GM18907 (cell line): Measurements from ENCODE around the gene TINAGL1.

Experiments used
- ATAC-seq: cut with Tn5 transposase; IDR thresholded peaks from one replicate; pipeline ENCODE4 v1.9.1; 2021; ENCODE audit warnings: mild to moderate bottlenecking, moderate library complexity; ENCODE audit not compliant: unreplicated experiment

The TINAGL1 gene, protein sequence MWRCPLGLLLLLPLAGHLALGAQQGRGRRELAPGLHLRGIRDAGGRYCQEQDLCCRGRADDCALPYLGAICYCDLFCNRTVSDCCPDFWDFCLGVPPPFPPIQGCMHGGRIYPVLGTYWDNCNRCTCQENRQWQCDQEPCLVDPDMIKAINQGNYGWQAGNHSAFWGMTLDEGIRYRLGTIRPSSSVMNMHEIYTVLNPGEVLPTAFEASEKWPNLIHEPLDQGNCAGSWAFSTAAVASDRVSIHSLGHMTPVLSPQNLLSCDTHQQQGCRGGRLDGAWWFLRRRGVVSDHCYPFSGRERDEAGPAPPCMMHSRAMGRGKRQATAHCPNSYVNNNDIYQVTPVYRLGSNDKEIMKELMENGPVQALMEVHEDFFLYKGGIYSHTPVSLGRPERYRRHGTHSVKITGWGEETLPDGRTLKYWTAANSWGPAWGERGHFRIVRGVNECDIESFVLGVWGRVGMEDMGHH

DNA sequence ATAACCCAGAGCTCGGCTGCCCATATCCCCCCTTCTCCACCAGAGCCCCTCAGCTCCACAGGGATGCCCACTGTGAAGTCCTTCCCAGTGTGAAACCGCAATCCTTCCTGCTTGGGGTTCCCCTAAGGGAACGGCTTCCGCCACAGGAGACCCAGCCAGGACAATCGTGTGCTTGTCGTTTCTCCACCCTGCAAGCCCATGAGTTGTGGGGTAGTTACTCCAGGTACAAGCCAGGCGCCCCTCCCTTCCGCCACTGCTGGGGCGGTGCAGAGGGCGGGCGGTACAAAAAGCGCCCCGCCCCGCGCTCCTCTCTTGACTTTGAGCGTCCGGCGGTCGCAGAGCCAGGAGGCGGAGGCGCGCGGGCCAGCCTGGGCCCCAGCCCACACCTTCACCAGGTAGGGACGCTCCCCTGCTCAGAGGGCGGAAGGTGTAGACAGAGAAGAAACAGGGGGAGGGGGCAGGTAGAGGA is at the start of gene TINAGL1:
Gene TINAGL1, plus strand, starts transcription at position 315 of the 469 bp plus-strand sequence. CDS start 634 bp downstream, outside the sequence.
- no peak for ATAC-seq

DNA sequence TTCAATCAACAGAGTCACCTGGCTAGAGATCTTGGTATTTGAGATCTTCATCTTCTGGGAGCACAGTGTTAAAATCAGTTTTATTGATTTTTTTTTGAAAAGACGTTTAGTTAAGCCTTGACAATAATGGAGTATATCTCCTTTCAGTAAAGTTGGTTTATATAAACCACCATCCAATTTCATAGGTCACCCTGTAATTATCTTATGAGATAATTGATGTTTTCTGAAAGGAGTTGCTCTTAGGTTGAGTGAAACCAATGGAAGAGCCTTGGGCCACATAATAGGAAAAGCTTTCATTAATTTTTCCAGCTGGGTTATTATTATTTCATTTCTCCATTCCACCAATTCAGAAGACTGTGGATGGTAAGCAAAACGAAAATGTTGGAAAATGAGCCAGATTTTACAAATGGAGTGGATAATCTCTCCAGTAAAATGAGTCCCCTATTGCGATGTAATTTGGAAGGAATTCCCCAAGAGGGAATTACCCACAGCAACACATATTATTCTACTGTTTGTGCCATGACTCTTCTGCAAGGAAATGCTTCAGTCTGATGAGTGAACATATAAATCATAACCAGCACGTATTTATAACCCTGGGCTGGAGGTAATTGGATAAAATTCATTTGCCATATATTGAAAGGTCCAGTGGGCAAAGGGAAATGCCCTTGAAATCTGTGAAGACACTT is 46.2 kb upstream of the TINAGL1 start:
- ATAC-seq = no peak

GRCh38 chr1:31531177-31531999 is 44.9 kb upstream of the TINAGL1 start:
- ATAC-seq = no peak

DNA sequence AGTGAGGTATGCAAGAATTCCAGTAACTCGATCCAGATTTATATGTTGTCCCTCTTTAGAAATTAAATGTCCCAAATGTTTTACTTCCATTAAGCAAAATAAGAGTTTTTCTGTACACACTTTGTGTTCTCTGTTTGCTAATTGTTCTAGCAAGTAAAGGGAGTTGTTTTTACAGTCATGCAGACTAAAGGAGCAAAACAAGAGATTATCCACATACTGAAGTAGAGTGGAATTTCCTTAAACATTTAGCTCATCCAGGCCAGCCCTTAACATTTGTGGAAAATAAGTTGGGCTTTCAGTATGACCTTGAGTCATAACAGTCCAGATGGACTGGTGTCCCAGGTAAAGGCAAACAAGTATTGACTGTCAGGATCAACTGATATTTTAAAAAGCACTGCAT is 44.1 kb upstream of the TINAGL1 start:
- no peak for ATAC-seq

DNA sequence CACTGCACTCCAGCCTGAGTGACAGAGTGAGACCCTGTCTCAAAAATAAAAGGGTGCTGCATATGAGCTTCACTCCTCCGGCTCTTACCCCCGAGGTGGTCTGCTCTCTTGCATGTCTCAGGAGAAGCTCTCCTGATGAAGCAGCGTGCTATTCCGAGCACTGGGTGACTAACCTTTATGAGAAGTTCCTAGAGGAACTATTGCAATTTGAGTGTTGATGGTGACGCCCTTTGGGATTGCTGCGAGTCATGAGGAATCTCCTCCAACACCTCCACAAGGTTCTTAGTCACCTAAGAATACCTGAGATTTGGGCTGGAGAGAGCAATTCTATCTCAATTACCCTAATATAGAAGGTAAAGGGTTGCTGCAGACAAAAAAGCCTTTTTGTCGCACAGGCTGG is 40.8 kb upstream of the TINAGL1 start:
- ATAC-seq = no peak

DNA sequence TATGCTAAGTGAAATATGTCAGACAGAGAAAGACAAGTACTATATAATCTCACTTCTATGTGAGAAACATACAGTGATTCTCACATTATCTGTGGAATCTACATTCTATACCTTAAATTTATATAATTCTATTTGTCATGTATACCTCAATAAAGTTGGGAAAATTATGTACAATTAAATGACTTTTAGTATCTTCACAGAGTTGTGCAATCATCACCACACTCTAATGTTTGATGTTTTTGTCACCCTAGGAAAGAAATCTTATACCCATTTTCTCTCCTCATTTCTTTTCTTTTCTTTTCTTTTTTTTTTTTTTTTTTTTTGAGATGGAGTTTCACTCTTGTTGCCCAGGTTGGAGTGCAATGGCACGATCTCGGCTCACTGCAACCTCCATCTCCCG is 37.0 kb upstream of the TINAGL1 start:
- no peak for ATAC-seq

DNA sequence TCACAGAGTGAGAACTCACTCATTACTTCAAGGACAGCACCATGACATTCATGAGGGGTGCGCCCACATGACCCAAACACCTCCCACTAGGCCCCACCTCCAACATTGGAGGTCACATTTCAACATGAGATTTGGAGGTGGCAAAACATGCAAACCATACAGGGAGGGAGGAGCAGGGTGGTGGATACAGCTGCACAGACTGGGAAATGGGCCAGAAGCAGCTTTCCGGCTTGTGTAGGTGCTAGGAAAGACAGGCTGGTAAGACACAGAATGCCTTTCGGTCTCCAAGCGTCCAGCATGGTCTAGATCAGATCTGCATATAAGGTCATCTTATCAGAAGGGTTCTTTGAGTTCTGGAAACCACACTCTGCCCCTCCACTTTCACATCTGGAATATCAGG is 35.1 kb upstream of the TINAGL1 start:
- ATAC-seq = no peak

- no peak for ATAC-seq
Measured at GRCh38 chr1:31545927-31546540, 30.3 kb upstream of the TINAGL1 start.

DNA sequence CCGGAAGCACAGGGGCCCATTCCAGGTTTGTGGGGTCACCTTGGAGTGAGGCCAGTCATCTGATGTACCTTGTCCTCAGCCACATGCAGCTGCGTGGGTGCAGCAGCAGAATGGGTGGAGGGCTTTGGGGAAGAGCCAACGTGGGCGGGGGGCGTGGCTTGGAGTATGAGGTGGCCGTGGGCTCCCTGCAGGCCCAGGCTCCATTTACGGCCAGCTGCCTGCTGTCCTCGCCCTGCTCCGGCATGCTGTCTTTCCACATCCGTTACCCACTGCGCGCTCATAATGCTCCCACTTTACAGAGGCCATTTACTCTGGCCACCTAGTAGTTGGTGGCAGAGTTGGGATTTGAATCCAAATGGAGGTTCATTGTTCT is 27.8 kb upstream of the TINAGL1 start:
- no peak for ATAC-seq

DNA sequence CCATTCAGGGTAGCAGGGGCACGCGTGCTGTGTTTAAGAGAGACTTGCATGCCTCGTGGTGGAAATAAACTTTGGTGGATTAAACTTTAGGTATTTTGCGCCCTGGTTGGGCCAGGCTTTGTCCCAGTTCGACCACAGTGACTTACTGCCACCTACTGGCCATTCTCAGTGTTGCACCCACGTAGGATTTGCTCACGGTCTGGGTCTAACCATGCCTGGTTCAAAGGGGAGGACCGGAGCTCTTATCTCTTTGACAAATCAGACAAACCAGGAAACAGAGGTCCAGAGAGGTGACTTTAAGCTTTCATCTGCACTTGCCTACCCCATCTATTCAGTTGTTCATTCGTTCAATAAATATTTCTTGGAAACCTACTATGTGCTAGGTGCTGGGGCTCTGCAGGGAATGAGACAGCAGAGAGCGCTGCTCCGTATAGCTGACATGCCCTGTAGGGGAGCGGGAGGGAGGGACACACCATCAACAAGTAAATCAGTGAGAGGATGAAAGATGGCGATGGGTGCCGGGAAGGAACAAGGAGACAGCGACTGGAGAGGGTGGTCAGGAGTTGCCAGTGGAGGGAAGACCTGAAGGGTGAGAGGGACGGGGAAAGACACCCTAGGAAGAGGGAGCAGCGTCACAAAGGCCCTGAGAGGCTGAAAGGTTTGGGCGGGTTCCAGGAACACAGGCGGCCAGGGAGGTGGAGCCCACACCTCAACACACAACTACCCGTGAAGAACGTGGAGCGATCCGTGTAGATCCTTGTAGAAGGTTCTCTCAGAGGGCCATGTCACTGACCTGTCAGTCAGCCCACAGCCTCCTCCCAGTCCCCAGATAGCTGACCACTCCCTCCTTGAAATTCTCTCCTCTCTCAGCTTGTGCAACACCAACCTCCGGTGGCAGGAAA is 27.2 kb upstream of the TINAGL1 start:
- ATAC-seq = peak; percentile 77

DNA sequence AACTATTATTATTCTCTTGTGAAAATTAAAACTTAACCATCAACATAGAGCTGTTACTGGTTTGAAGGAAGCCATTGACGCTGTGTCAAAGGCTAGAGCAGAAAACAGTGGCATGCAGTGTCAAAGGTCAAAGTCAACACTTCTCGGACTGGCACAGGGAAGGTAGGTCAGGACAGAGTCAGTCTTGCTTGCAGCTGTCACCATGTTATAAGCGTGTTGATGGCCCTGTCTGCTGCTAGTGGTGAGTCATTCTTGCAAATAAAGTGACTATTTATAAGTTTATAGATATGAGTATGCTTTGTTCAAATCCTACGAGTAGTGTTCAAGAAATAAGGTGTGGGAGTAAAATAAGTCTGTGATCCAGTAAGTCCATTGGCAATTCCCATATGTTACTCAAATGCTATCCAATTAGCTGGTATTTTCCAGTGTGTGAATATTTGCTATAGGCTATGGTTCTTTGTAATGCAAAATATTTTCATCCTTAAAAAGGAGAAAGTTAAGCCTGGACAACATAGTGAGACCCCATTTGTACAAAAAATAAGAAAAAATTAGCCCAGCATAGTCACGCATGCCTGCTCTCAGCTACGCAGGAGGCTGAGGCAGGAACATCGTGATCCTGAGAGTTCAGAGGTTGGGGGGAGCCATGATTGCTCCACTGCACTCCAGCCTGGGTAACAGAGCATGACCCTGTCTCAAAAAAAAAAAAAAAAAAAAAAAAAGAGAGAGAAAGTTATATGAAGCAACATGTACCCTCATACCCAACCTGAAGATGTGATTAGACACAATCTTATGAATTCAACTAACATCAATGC is 26.3 kb upstream of the TINAGL1 start:
- ATAC-seq = peak; percentile 47

GRCh38 chr1:31551208-31551607 is 25.1 kb upstream of the TINAGL1 start:
- ATAC-seq = no peak

GRCh38 chr1:31552489-31552888 is 23.8 kb upstream of the TINAGL1 start:
- no peak for ATAC-seq

- ATAC-seq = no peak
Measured at GRCh38 chr1:31556481-31557006, 19.8 kb upstream of the TINAGL1 start.

DNA sequence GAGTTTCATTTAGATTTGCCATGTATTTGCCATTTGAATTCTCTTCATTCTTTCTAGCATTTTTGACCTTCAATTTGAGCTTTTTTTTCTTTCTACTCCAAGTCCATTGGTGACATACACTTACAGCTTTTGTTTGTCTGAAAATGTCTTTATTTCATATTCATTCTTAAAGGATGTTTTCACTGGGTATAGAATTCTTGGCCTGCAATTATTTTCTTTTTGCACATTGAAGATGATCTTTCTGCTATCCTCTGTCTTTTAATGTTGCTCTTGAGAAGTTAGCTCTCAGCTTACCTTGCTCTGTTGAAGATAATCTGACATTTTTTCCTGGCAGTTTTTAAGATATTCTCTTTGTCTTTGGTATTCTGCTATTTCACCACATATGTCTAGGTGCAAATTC is 16.6 kb upstream of the TINAGL1 start:
- ATAC-seq = no peak

DNA sequence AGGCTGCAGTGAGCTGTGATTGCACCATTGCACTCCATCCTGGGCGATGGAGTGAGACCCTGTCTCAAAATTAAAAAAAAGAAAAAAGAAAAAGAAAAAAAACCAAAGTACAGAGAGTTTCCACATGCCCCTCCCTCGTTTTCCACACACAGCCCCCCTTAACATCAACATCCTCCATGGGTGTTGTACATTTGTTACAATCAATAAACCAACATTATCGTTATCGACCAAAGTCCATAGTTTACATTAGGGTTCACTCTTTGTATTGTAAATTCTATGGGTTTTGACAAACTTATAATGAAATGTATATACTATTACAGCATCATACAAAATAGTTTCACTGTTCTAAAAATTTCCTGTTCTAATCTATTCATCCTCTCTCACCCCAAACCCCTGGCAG is 15.9 kb upstream of the TINAGL1 start:
- no peak for ATAC-seq

- no peak for ATAC-seq
Measured at GRCh38 chr1:31562707-31563360, 13.5 kb upstream of the TINAGL1 start.

DNA sequence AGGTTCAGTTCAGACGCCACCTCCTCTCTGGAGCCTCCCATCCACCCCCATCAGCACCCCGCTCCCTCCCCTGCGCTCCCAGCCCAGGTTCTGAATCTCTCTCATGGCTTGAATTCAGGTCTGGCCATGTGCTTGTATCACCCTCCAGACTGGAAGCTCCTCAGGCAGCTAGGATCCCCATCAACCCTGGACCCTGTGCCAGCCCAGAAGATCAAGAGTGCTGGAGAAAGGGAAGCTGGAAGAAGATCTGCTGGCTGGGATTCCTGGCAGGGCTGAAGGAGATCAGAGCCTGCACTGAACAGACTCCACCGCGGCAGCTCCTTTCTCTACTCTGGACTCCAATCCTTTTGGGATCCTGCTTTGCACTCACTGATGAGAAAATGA is 11.7 kb upstream of the TINAGL1 start:
- ATAC-seq = no peak
